Stimulated activated CD4-positive, alpha-beta T cell treated with anti-CD3 and anti-CD28 coated beads, TNF-alpha, amount 100 ng/mL, for 48 hours (primary cell): ENCODE data around the gene PRDM7.
"Not testable (repeated sequence)": the region's sequence is repeated elsewhere in the genome, so short reads cannot be mapped to it uniquely, and the experiment has no call there.

ENCODE experiments used
- DNase-seq, 3 donors: peaks; one replicate each; pipeline ENCODE4 v3.0.0-alpha.2; 2020; ENCODE audit warnings: low read depth in 3 of 3

Gene PRDM7

GRCh38 chr16:90072442-90073105 lies 4.6 kb downstream of the PRDM7 start:
- no peak for DNase-seq

- no peak for DNase-seq
These were observed 6.7 kb downstream of the PRDM7 start for GRCh38 chr16:90070440-90070839.

- no peak for DNase-seq
These were observed 15.7 kb downstream of the PRDM7 start for GRCh38 chr16:90061437-90061836.

- DNase-seq, result peak in 2 of 3 donors; percentile 15 to 20
These were observed 19.4 kb downstream of the PRDM7 start for GRCh38 chr16:90057738-90058173.

- DNase-seq, result not testable (repeated sequence)
These were observed 20.6 kb downstream of the PRDM7 start for GRCh38 chr16:90056521-90056920.

- no peak for DNase-seq
These were observed 21.8 kb downstream of the PRDM7 start for GRCh38 chr16:90055371-90055770.

GRCh38 chr16:90054554-90054953 lies 22.6 kb downstream of the PRDM7 start:
- no peak for DNase-seq

- DNase-seq, result no peak
These were observed 23.1 kb downstream of the PRDM7 start for GRCh38 chr16:90053902-90054500.

- DNase-seq, result no peak
These were observed 26.2 kb downstream of the PRDM7 start for GRCh38 chr16:90050969-90051368.

GRCh38 chr16:90048737-90049330 lies 28.3 kb downstream of the PRDM7 start:
- no peak for DNase-seq

GRCh38 chr16:90048347-90048722 lies 28.8 kb downstream of the PRDM7 start:
- no peak for DNase-seq

GRCh38 chr16:90047714-90048346 lies 29.3 kb downstream of the PRDM7 start:
- no peak for DNase-seq

GRCh38 chr16:90046971-90047713 lies 30.0 kb downstream of the PRDM7 start:
- no peak for DNase-seq

GRCh38 chr16:90046122-90046970 lies 30.8 kb downstream of the PRDM7 start:
- DNase-seq, result no peak

- no peak for DNase-seq
These were observed 33.0 kb downstream of the PRDM7 start for GRCh38 chr16:90044111-90044551.

- no peak for DNase-seq
These were observed 33.6 kb downstream of the PRDM7 start for GRCh38 chr16:90043526-90043925.

GRCh38 chr16:90042946-90043514 lies 34.1 kb downstream of the PRDM7 start:
- no peak for DNase-seq

- no peak for DNase-seq
These were observed 35.1 kb downstream of the PRDM7 start for GRCh38 chr16:90041896-90042473.

- no peak for DNase-seq
These were observed 36.7 kb downstream of the PRDM7 start for GRCh38 chr16:90040152-90041023.
